ENCODE data around the gene SMIM29. TPM values are rescaled to one million over a fixed set of nuclear protein-coding genes. Genes with fewer than 3 reads are reported as not detected.

SMIM29 gene
- polyA plus RNA-seq, 1 donor (not counting 4 experiments of a cell fraction or from before 2014, with no cell fraction given), result 27.4 TPM

DNA sequence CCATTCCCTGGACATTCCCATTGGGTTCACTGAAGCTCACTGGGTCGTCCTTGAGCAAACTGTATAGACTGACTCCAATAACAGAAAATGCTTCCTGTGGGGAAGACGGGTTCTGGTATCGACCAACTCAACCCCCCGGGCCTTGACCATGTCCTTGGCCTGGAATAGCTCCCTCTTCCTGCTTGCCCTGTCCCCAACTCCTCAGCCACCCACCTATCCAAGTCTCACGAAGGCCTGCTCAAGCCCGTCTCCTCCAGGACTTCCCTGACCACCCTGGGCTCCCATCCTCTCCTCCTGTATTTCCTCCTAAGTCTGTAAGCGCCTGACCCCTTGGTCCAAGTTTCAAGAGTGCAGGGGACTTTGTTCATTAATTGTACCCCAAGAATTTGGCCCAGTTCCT is 14.9 kb downstream of the SMIM29 start:
- Histone ChIP-seq H3K4me3 (ENCODE audit: control insufficient read depth in 2 of 3, extremely low read depth in 1 of 3, insufficient read depth in 2 of 3, low read depth in 1 of 3, low read length in 3 of 3) (no peak overlapping the region), H3K9me3 (ENCODE audit: control insufficient read depth, low read depth, low read length) (no peaks in the 10 kb centered on the region), H3K27ac (ENCODE audit: control insufficient read depth, insufficient read depth, low read length) (no peak overlapping the region), H3K36me3 (ENCODE audit: control insufficient read depth in 2 of 2, extremely low read depth in 1 of 2, insufficient read depth in 2 of 2, low read length in 2 of 2) (peaks cover 0 to 3% of the 10 kb centered on the region in 2 experiments), H3K4me1 (ENCODE audit: control insufficient read depth, extremely low read depth, insufficient read depth, low read length) (peaks cover 26% of the 10 kb centered on the region), H3K79me2 (ENCODE audit: control insufficient read depth, insufficient read depth, low read length) (peaks cover 15% of the 10 kb centered on the region), H4K20me1 (ENCODE audit: control insufficient read depth, extremely low read depth, insufficient read depth, low read length) (no peaks in the 10 kb centered on the region), H2AFZ (ENCODE audit: control insufficient read depth, low read length) (no peak overlapping the region), H3K27me3 (ENCODE audit: control insufficient read depth, extremely low read depth, insufficient read depth, low read length) (no peaks in the 10 kb centered on the region), H3K4me2 (ENCODE audit: control insufficient read depth, extremely low read depth, insufficient read depth, low read depth, low read length) (no peak overlapping the region), H3K9ac (ENCODE audit: control insufficient read depth, extremely low read depth, insufficient read depth, low read length) (no peak overlapping the region), H3K9me1 (ENCODE audit: control insufficient read depth, extremely low read depth, insufficient read depth, low read length) (no peaks in the 10 kb centered on the region)
- FAIRE-seq (no peak), DNase-seq (ENCODE audit: low read depth, low spot score) (no peak)
- TF ChIP-seq CTCF (optimal IDR thresholded peaks at IDR 0.05 in 1 of 3, IDR thresholded peaks at IDR 0.05 in 1 of 3, conservative IDR thresholded peaks at IDR 0.05 in 1 of 3; ENCODE audit: extremely low read depth in 1 of 3, insufficient read depth in 2 of 3, low read length in 3 of 3) (no peak), EZH2 (IDR thresholded peaks at IDR 0.05; ENCODE audit: low read length) (no peak)
- dilution Hi-C loops (cut with MboI; ENCODE audit: extremely low pct_ligation_motif_present, low sequenced_read_pairs), result no loop called here

DNA sequence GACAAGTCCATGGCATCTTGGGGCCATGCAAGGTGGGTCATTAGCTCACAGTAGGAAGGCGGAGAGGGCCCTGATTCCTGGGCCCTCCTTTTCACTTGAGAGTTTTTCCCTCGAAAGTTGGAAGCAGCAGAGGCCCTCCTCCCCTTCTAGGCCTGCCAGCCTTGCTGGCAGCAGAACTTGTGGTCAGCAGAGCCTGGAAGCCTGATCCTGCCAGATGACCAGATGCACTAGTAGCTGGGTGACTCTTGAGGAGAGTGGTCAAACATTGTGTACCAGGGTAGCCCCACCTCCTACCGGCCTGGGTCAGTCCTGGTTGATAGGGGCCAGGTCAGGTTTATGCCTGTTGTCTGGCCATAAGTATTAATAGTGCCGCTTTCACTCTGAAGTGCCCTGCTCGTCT is 15.9 kb downstream of the SMIM29 start:
- no peak for FAIRE-seq
- H3K36me3 ChIP-seq (ENCODE audit: control insufficient read depth in 2 of 2, extremely low read depth in 1 of 2, insufficient read depth in 2 of 2, low read length in 2 of 2), result no peaks in the 10 kb centered on the region
- dilution Hi-C loops (cut with MboI; ENCODE audit: extremely low pct_ligation_motif_present, low sequenced_read_pairs), result no loop called here

More for the DNA sequence above, 15.9 kb downstream of the SMIM29 start:
- Histone ChIP-seq H3K4me3 (ENCODE audit: control insufficient read depth in 2 of 3, extremely low read depth in 1 of 3, insufficient read depth in 2 of 3, low read depth in 1 of 3, low read length in 3 of 3) (no peak overlapping the region), H4K20me1 (ENCODE audit: control insufficient read depth, extremely low read depth, insufficient read depth, low read length) (no peaks in the 10 kb centered on the region), H2AFZ (ENCODE audit: control insufficient read depth, low read length) (no peak overlapping the region), H3K4me2 (ENCODE audit: control insufficient read depth, extremely low read depth, insufficient read depth, low read depth, low read length) (no peak overlapping the region), H3K27me3 (ENCODE audit: control insufficient read depth, extremely low read depth, insufficient read depth, low read length) (no peaks in the 10 kb centered on the region), H3K79me2 (ENCODE audit: control insufficient read depth, insufficient read depth, low read length) (peaks cover 5% of the 10 kb centered on the region), H3K9ac (ENCODE audit: control insufficient read depth, extremely low read depth, insufficient read depth, low read length) (no peak overlapping the region), H3K9me1 (ENCODE audit: control insufficient read depth, extremely low read depth, insufficient read depth, low read length) (no peaks in the 10 kb centered on the region), H3K27ac (ENCODE audit: control insufficient read depth, insufficient read depth, low read length) (no peak overlapping the region), H3K4me1 (ENCODE audit: control insufficient read depth, extremely low read depth, insufficient read depth, low read length) (peaks cover 22% of the 10 kb centered on the region), H3K9me3 (ENCODE audit: control insufficient read depth, low read depth, low read length) (no peaks in the 10 kb centered on the region)
- no peak for DNase-seq (ENCODE audit: low read depth, low spot score)
- TF ChIP-seq CTCF (optimal IDR thresholded peaks at IDR 0.05 in 1 of 3, IDR thresholded peaks at IDR 0.05 in 1 of 3, conservative IDR thresholded peaks at IDR 0.05 in 1 of 3; ENCODE audit: extremely low read depth in 1 of 3, insufficient read depth in 2 of 3, low read length in 3 of 3) (no peak), EZH2 (IDR thresholded peaks at IDR 0.05; ENCODE audit: low read length) (no peak)
